DMS 273 treated with DMSO at 0.1 percent for 48 hours (cell line): ENCODE data around the gene DHDH.

Source experiments
- DNase-seq: peaks from one replicate; lab custom pipeline; 2025; lab: John Stamatoyannopoulos, UW

DHDH gene

GRCh38 chr19:48950830-48951519, 17.5 kb downstream of the DHDH start:
- no peak for DNase-seq

- DNase-seq, result no peak
Measured at GRCh38 chr19:48953141-48953540, 19.6 kb downstream of the DHDH start.

GRCh38 chr19:48953990-48954594, 20.6 kb downstream of the DHDH start:
- DNase-seq, result no peak

- DNase-seq, result peak; percentile 89
Measured at GRCh38 chr19:48954595-48955307, 21.3 kb downstream of the DHDH start, which contains the start of gene BAX. Gene BAX, plus strand, starts transcription at chr19:48954875. Its CDS starts 54 bp downstream, at chr19:48954929.

- no peak for DNase-seq
Measured at GRCh38 chr19:48955308-48955958, 21.9 kb downstream of the DHDH start.

GRCh38 chr19:48958006-48958405, 24.5 kb downstream of the DHDH start:
- DNase-seq, result no peak

GRCh38 chr19:48959341-48960239, 26.1 kb downstream of the DHDH start:
- DNase-seq, result no peak

- DNase-seq, result no peak
Measured at GRCh38 chr19:48961051-48961649, 27.7 kb downstream of the DHDH start.

- no peak for DNase-seq
Measured at GRCh38 chr19:48961673-48962028, 28.2 kb downstream of the DHDH start.

GRCh38 chr19:48962029-48962848, 28.7 kb downstream of the DHDH start:
- DNase-seq, result no peak

GRCh38 chr19:48962849-48963165, 29.3 kb downstream of the DHDH start:
- DNase-seq, result no peak

GRCh38 chr19:48963371-48964204, 30.1 kb downstream of the DHDH start:
- DNase-seq, result no peak

- no peak for DNase-seq
Measured at GRCh38 chr19:48964205-48965039, 30.9 kb downstream of the DHDH start.

- peak; percentile 78 for DNase-seq
Measured at GRCh38 chr19:48965040-48965805, 31.7 kb downstream of the DHDH start, which contains the start of gene FTL. Gene FTL, plus strand, starts transcription at chr19:48965309. Its CDS starts 199 bp downstream, at chr19:48965508.

GRCh38 chr19:48965806-48966540, 32.5 kb downstream of the DHDH start:
- DNase-seq, result peak; percentile 67

- DNase-seq, result no peak
Measured at GRCh38 chr19:48966541-48967345, 33.2 kb downstream of the DHDH start.
